Activated CD4-positive, CD25-positive, alpha-beta regulatory T cell treated with anti-CD3 and anti-CD28 coated beads, Interleukin-2, amount 50 U/mL, for 24 hours (primary cell): Measurements from ENCODE around the gene PLD4.

Source experiments
- ATAC-seq, 2 donors: fragments of 150-1000 bp; cut with Tn5 transposase; one replicate each; pipeline ENCODE4 v1.10.0; 2021; ENCODE audit warnings: mild to moderate bottlenecking in 1 of 2, moderate library complexity in 1 of 2

PLD4 gene

GRCh38 chr14:104957146-104958113 lies 32.8 kb downstream of the PLD4 start:
- no peak for ATAC-seq

- no peak for ATAC-seq
These were observed 39.9 kb downstream of the PLD4 start for GRCh38 chr14:104964546-104964945.

- no peak for ATAC-seq
These were observed 41.0 kb downstream of the PLD4 start for GRCh38 chr14:104965561-104966231.

- ATAC-seq, result no peak
These were observed 41.7 kb downstream of the PLD4 start for GRCh38 chr14:104966261-104966865.

- no peak for ATAC-seq
These were observed 42.3 kb downstream of the PLD4 start for GRCh38 chr14:104966981-104967385.

GRCh38 chr14:104967386-104968152 lies 42.9 kb downstream of the PLD4 start:
- ATAC-seq, result no peak

GRCh38 chr14:104968153-104968527 lies 43.5 kb downstream of the PLD4 start:
- ATAC-seq, result no peak

GRCh38 chr14:104968541-104969401 lies 44.1 kb downstream of the PLD4 start:
- ATAC-seq, result no peak

- ATAC-seq, result no peak
These were observed 45.1 kb downstream of the PLD4 start for GRCh38 chr14:104969741-104970230.

GRCh38 chr14:104970231-104971068 lies 45.8 kb downstream of the PLD4 start:
- no peak for ATAC-seq

GRCh38 chr14:104971447-104972240 lies 47.0 kb downstream of the PLD4 start:
- no peak for ATAC-seq

GRCh38 chr14:104972301-104973134 lies 47.8 kb downstream of the PLD4 start:
- no peak for ATAC-seq

GRCh38 chr14:104973135-104973384 lies 48.4 kb downstream of the PLD4 start:
- ATAC-seq, result no peak

GRCh38 chr14:104973385-104974145 lies 48.9 kb downstream of the PLD4 start:
- ATAC-seq, result no peak

GRCh38 chr14:104974146-104974541 lies 49.5 kb downstream of the PLD4 start:
- ATAC-seq, result no peak

GRCh38 chr14:104974665-104975390 lies 50.1 kb downstream of the PLD4 start:
- ATAC-seq, result no peak

- ATAC-seq, result peak; percentile 2 to 7
These were observed 51.0 kb downstream of the PLD4 start for GRCh38 chr14:104975481-104976197.
